Smooth muscle cell (in vitro differentiated cells): ENCODE data around the gene DOCK1. TPM values are rescaled to one million over a fixed set of nuclear protein-coding genes. Genes with fewer than 3 reads are reported as not detected.
A peak's percentile ranks its signal among the peaks of the same experiment; 100 is the strongest.

Experiments used
- DNase-seq: peaks from one replicate; lab custom pipeline; 2025; ENCODE audit not compliant: unreplicated experiment; lab: John Stamatoyannopoulos, UW
- H2AFZ ChIP-seq: fragments of 200-600 bp; sonication (generic); 2 replicates; pipeline ENCODE4 v1.6.0; 2016; ENCODE audit warnings: antibody characterized with exemption, low read depth, mild to moderate bottlenecking
- H3F3A ChIP-seq: fragments of 200-600 bp; sonication (generic); 2 replicates; pipeline ENCODE4 v1.6.0; 2017; ENCODE audit warnings: antibody characterized with exemption, low read depth
- H3K27ac ChIP-seq: fragments of 200-600 bp; sonication (generic); 2 replicates; pipeline ENCODE4 v1.5.1; 2016; ENCODE audit warnings: low read depth, mild to moderate bottlenecking
- H3K27me3 ChIP-seq: fragments of 200-600 bp; sonication (generic); 2 replicates; pipeline ENCODE4 v1.6.1; 2016; ENCODE audit warnings: low read depth, mild to moderate bottlenecking
- H3K36me3 ChIP-seq: fragments of 200-600 bp; sonication (generic); 2 replicates; pipeline ENCODE4 v1.5.1; 2016; ENCODE audit warnings: low read depth
- H3K4me1 ChIP-seq: fragments of 200-600 bp; sonication (generic); 2 replicates; pipeline ENCODE4 v1.5.1; 2016; ENCODE audit warnings: low read depth
- H3K4me2 ChIP-seq: fragments of 200-600 bp; sonication (generic); 2 replicates; pipeline ENCODE4 v1.6.0; 2016; ENCODE audit warnings: mild to moderate bottlenecking
- H3K4me3 ChIP-seq: fragments of 200-600 bp; sonication (generic); 2 replicates; pipeline ENCODE4 v1.5.1; 2016; ENCODE audit warnings: mild to moderate bottlenecking
- H3K79me2 ChIP-seq: fragments of 200-600 bp; sonication (generic); 2 replicates; pipeline ENCODE4 v1.6.0; 2016; ENCODE audit warnings: low read depth, mild to moderate bottlenecking
- H3K9ac ChIP-seq: fragments of 200-600 bp; sonication (generic); 2 replicates; pipeline ENCODE4 v1.6.0; 2016; ENCODE audit warnings: low read depth
- H3K9me3 ChIP-seq: fragments of 200-600 bp; sonication (generic); replicated peaks from 2 replicates; pipeline ENCODE4 v1.5.1; 2016; ENCODE audit warnings: low read depth
- H4K20me1 ChIP-seq: fragments of 200-600 bp; sonication (generic); 2 replicates; pipeline ENCODE4 v1.6.0; 2016; ENCODE audit warnings: low read depth
- CTCF ChIP-seq: fragments of 200-600 bp; sonication (generic); IDR thresholded peaks from 2 replicates; pipeline ENCODE4 v1.5.1; 2017; ENCODE audit warnings: borderline replicate concordance, mild to moderate bottlenecking, antibody characterized with exemption; ENCODE audit not compliant: insufficient read depth, poor library complexity, severe bottlenecking
- WGBS: methylation state at CpG from one replicate; pipeline ENCODE4 v1.1.7; 2016; ENCODE audit warnings: low lambda C conversion rate; 5-methylcytosine and 5-hydroxymethylcytosine counted together
- polyA plus RNA-seq: library from polyadenylated mRNA; unstranded; fragments of >200 nt; fragmentation: Nextera tagmentation; extraction: Ambion mirVana; gene quantifications from 2 replicates; pipeline ENCODE4 v1.2.1, GENCODE V29; 2016
- total RNA-seq: library from RNA; depleted of rRNA; stranded (reverse); fragments of >200 nt; gene quantifications from 2 replicates; pipeline ENCODE4 v1.2.3, GENCODE V29; 2014

DOCK1 gene
- total and polyA plus RNA-seq, 2 experiments from 2014 or later: 18.4 to 37.1 TPM

DNA sequence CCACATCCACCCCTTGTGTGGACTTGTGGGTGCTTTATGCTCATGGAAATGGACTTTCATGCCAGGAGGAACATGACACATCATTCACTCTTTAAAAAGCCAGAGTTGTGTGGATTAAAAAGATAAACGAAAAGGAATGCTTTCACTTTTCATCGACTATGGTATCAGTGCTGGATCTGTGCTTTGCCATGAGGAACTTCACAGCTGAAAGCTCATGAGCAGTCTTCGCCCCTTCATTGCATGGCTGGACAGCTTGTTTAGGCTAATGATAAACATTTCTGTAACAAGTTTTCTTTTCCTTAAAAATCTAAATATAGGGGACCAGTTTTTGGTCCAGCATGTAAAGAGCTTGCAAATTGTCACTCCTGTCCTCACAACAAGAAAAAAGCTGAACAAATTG, 470.2 kb downstream of the DOCK1 start:
- WGBS: 33% methylated on average over 3 of the region's 3 CpGs
- H2AFZ ChIP-seq: no peak overlapping the region

GRCh38 chr10:127376071-127376470, 470.8 kb downstream of the DOCK1 start:
- Histone ChIP-seq H3K36me3 (peaks cover 1% of the 10 kb centered on the region), H3K4me2 (peak overlapping the region; percentile 6), H3K27ac (no peak overlapping the region), H3K27me3 (no peaks in the 10 kb centered on the region), H3K4me3 (no peak overlapping the region), H3K9ac (no peak overlapping the region), H2AFZ (no peak overlapping the region), H3K79me2 (no peaks in the 10 kb centered on the region), H3F3A (peaks cover 7% of the 10 kb centered on the region), H4K20me1 (peaks cover 44% of the 10 kb centered on the region), H3K4me1 (peaks cover 9% of the 10 kb centered on the region), H3K9me3 (no peaks in the 10 kb centered on the region)
- TF ChIP-seq CTCF: no peak
- DNase-seq: no peak
- WGBS: 64% methylated on average over 2 of the region's 2 CpGs

More for the DNA sequence above, 470.2 kb downstream of the DOCK1 start:
- TF ChIP-seq CTCF: no peak
- Histone ChIP-seq H3K36me3 (no peaks in the 10 kb centered on the region), H3K4me2 (peak overlapping the region; percentile 6), H3K4me3 (no peak overlapping the region), H3K4me1 (peaks cover 9% of the 10 kb centered on the region), H4K20me1 (peaks cover 44% of the 10 kb centered on the region), H3K9ac (no peak overlapping the region), H3K27ac (peak overlapping the region; percentile 82), H3F3A (peaks cover 7% of the 10 kb centered on the region), H3K27me3 (no peaks in the 10 kb centered on the region), H3K79me2 (no peaks in the 10 kb centered on the region), H3K9me3 (no peaks in the 10 kb centered on the region)
- no peak for DNase-seq

DNA sequence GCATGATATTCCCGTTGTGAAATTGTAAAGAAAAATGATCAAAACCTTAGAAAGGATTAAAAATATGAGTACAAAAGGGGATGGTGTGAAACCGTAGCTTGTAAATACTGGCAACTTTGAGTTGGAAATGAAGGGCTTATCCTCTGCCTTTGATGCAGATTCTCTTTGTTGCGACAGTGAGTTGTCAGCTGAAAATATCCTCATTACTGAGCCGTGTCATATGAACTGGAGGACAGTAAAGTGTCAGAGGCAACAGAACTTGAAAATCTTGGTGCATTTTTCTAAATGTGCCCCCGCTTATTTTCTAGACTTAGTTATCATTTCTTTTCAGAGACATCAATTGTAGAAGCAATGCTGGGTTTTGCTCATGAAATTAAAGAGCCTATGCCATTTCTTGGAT, 473.4 kb downstream of the DOCK1 start:
- Histone ChIP-seq H3K79me2 (no peaks in the 10 kb centered on the region), H3K4me1 (peaks cover 8% of the 10 kb centered on the region), H3K27ac (no peak overlapping the region), H3K9me3 (no peaks in the 10 kb centered on the region), H4K20me1 (peaks cover 37% of the 10 kb centered on the region), H3F3A (no peaks in the 10 kb centered on the region), H3K4me3 (no peak overlapping the region), H3K27me3 (no peaks in the 10 kb centered on the region), H3K36me3 (peaks cover 8% of the 10 kb centered on the region), H3K4me2 (no peak overlapping the region), H3K9ac (no peak overlapping the region), H2AFZ (no peak overlapping the region)
- no peak for DNase-seq
- TF ChIP-seq CTCF: no peak
- 91% methylated on average over 5 of the region's 5 CpGs for WGBS

GRCh38 chr10:127384532-127384931, 479.3 kb downstream of the DOCK1 start:
- H4K20me1 ChIP-seq: peaks cover 4% of the 10 kb centered on the region
- no peaks in the 10 kb centered on the region for H3K79me2 ChIP-seq
- DNase-seq: no peak
- H3K27me3 ChIP-seq: no peaks in the 10 kb centered on the region
- H2AFZ ChIP-seq: no peak overlapping the region
- no peak overlapping the region for H3K4me3 ChIP-seq
- H3K27ac ChIP-seq: no peak overlapping the region
- no peak overlapping the region for H3K9ac ChIP-seq
- no peaks in the 10 kb centered on the region for H3K4me1 ChIP-seq
- peaks cover 8% of the 10 kb centered on the region for H3K36me3 ChIP-seq
- TF ChIP-seq CTCF: no peak
- no peak overlapping the region for H3K4me2 ChIP-seq
- no peaks in the 10 kb centered on the region for H3K9me3 ChIP-seq
- no peaks in the 10 kb centered on the region for H3F3A ChIP-seq
- 88% methylated on average over 18 of the region's 18 CpGs for WGBS
